NCI-H524 (cell line): ENCODE results near the gene NPLOC4.

Experiments used
- DNase-seq, 2 experiments: peaks; one replicate each; lab custom pipeline; 2025; lab: John Stamatoyannopoulos, UW

NPLOC4 gene

DNA sequence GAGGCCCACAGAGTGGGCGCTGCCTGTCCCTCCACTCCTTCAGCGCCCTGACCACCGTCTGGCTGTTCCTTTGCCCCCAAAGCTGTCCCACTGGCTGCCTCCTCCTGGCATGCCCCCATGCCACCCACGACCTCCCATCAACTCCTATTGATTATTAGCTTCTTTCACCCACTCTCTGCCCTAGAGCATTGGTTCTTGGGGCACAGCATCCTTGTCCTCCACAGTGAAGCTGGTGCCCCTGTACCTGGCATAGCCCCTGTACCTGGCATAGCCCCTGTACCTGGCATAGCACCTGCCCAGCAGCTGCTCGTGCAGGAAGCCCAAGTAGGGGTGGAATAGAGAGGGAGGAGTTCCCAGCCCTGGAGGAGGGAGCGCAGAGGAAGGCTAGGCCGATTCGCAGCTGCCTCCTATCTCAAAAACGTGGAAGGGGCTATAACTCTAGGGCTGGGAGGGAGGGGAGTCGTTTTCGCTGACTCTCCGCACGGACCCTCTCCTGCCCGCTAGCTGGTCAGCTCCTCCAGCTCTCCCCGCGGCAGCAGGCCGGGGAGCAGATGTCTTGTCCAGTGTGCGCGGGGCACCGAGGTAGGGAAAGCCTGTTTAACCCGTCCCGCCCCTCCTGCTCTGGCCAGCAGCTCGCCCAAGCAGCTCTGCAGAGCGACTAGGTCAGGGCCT is 118.7 kb downstream of the NPLOC4 start:
- no peak for DNase-seq

DNA sequence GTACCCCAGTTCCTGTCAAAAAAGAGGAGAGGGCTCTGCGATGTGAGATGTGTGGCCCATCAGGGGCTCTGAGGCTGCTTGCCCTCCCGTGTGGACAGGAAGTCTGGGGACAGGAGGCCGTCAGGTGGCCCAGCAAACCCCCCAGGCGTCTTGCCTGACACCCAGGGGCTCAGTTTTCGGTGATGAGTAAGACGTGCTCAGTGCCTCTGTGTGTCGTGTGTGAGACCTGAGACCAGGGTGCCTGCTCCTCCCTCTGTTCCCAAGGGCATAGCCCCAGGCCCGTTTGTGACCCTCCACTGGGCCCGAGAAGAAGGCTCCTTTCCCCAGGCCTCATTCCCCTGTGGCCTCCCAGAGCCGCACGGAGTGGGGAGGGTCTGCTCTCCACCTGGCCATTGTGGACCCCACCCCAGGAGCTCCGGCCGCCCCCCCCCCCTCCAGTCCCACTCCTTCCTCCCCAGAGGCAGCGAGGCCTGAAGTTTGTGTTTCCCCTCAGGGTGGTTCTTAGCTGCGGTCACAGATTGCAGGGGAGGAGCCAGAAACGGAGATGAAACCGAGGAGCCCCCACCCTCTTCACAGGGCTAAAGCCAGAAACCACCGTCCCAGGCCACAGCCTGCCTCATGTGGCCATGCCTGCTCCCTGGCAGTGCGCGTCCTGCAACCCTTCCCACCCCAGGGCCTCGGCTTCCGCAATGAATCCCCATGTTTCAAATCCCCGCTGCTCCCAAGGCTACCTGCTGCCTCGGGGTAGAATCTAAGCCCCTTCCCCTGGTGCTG is 119.4 kb downstream of the NPLOC4 start:
- DNase-seq, result peak; percentile 32 to 73

DNA sequence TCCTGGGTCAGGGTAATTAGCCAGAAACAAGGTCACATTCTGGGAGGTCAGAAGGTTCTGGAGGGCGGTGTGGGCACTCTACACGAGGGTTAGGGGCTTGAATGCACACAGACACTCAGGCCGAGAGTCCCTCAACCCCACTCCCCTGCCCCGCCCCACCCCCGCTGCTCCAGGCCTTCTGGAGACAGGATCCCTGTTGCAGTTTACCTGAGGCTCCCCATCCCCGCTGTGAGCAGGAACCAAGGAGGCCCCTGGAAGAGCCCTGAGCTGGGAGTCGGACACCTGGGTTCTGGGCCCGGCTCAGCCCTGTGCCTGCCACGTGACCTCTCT is 119.9 kb downstream of the NPLOC4 start:
- no peak for DNase-seq

DNA sequence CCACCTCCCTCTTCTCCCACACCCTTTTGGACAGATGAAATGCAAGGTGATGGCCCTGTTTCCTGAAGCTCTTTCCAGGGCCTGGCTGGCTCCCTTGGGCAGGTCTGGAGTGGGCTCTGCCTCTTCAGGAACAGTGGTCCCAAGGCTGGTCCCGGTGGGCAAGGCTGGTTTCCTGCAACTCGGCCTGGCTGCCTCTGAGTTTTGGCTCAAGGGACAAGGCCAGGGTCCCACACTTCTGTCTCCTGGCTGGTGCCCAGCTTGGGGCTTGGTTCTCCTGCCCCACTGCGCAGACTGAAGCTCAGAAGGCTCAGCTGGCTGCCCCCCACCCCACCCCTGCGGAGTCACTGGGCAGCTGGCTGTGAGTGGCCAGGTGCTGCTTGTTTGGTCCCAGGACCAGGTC is 120.5 kb downstream of the NPLOC4 start:
- DNase-seq, result no peak

GRCh38 chr17:81515530-81516041 is 121.3 kb downstream of the NPLOC4 start:
- DNase-seq, result no peak

- DNase-seq, result peak; percentile 55 to 70
Measured at GRCh38 chr17:81514739-81515529, 122.0 kb downstream of the NPLOC4 start.

- no peak for DNase-seq
Measured at GRCh38 chr17:81514489-81514738, 122.5 kb downstream of the NPLOC4 start.

GRCh38 chr17:81513753-81514488 is 123.0 kb downstream of the NPLOC4 start:
- DNase-seq, result peak; percentile 73 to 85

DNA sequence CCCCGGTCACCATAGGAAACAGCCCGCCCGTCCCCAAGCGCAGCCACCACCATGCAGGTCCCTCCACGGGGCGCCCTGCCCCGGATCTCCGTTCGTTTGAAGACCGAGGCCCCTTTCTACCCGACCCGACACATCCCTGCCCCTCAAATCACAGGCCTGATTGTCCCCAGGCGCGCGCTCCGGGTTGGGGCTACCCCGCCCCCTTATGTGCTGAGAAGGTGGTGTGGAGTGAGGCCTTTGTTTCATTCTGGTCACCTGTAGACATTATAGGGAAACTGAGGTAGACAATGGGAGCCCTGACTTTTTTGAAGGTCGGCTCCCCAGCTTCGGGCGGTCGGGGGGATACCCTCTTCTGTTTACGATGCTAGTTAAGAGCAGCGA is 123.5 kb downstream of the NPLOC4 start:
- DNase-seq, result peak; percentile 78 to 83

DNA sequence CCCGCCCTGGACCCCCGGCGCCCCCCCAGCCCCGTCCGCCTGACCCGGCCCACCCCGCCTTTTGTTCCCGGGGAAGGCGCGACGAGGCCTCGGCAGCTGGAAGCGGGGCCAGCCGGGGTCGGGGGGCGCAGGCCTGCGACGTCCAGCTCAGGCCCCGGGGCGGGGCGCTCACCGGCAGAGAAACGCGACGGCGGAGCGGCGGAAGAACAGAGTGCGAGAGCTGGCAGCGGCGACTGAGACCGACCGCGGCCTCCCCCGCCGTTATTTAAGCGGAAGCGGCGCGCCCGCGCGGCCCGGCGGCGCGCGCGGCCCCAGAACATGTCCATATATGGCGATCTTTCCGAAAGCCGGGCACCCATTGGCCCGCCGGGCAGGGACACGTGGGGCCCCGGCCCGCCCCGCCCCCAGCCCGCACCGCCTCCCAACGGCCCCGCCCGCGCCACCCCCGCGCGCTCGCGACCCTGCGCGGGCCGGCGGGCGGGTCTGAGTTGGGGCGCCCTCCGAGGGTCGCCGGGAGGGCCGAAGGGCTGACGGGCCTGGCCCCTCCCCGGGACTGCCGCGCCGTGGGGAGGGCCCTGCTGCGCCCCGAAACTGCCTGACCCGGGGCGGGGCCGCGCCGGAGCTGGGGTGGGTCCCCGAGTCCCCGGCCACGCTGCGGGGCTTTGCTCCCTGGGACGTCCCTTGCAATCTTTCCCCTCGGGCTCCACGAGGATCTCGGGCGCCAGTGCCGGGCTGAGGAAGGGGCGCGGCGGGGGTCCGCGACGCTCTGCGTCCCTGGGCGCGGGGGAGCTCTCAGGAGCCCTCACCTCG is 124.1 kb downstream of the NPLOC4 start, which contains the start of gene ACTG1:
Gene ACTG1 (minus strand): TSS at position 238 of the 810 bp plus-strand sequence. CDS start 445 bp downstream, outside the sequence.
- DNase-seq, result peak; percentile 92 to 98

DNA sequence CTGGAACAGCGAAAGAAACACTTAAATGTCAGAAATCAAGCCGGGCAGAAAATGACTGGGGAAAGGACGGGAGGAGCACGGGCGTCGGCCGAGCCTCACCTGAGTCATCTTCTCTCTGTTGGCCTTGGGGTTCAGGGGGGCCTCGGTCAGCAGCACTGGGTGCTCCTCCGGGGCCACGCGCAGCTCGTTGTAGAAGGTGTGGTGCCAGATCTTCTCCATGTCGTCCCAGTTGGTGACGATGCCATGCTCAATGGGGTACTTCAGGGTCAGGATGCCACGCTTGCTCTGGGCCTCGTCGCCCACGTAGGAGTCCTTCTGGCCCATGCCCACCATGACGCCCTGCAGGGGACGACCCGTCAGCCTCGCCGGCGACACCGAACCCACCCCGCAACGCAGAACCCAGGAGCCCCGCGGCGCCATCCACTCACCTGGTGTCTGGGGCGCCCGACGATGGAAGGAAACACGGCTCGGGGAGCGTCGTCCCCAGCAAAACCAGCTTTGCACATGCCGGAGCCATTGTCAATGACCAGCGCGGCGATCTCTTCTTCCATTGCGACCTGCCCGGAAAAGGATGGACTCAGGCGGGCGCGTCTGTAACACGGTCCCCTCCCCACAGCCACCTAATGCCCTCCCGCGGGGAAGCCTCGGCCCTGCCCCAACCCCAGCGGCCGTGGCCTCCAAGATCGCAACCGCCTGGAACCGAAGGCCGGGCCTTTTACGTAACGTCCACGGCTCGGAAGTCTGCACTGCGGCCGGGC is 124.9 kb downstream of the NPLOC4 start:
- DNase-seq, result no peak

DNA sequence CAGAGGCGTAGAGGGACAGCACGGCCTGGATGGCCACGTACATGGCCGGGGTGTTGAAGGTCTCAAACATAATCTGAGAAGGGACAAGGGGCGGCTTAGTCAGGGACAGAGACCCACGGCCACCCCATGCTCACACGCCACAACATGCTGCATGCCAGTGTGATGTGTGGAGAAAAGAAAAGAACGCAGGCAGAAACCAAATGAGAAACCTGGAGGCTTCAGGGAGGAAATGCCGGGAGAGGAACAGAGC is 125.4 kb downstream of the NPLOC4 start:
- DNase-seq, result no peak

GRCh38 chr17:81510785-81511553 is 125.9 kb downstream of the NPLOC4 start:
- no peak for DNase-seq

DNA sequence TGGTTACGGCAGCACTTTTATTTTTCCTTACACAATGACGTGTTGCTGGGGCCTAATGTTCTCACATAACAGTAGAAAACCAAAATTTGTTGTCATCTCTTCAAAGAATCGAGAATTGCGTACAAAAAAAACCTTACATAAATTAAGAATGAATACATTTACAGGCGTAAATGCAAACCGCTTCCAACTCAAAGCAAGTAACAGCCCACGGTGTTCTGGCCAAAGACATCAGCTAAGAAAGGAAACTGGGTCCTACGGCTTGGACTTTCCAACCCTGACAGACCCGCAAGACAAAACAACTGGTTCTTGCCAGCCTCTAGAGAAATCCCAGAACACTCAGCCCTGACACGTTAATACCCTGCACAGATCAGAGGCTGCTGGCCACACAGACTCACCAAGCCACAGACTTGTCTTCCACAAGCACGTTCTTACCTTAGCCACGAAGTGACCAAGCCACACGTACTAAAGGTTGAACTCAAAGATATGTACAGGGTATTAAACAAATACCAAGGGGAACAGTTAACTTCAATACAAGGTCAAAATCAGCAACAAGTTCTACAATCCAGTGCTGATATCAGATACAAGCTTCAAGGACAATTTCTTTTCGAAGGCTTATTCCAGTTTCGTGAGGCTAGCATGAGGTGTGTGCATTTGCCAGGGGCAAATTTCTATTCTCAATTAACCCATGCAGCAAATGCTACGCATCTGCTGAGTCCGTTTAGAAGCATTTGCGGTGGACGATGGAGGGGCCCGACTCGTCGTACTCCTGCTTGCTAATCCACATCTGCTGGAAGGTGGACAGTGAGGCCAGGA is 126.7 kb downstream of the NPLOC4 start:
- DNase-seq, result no peak

DNA sequence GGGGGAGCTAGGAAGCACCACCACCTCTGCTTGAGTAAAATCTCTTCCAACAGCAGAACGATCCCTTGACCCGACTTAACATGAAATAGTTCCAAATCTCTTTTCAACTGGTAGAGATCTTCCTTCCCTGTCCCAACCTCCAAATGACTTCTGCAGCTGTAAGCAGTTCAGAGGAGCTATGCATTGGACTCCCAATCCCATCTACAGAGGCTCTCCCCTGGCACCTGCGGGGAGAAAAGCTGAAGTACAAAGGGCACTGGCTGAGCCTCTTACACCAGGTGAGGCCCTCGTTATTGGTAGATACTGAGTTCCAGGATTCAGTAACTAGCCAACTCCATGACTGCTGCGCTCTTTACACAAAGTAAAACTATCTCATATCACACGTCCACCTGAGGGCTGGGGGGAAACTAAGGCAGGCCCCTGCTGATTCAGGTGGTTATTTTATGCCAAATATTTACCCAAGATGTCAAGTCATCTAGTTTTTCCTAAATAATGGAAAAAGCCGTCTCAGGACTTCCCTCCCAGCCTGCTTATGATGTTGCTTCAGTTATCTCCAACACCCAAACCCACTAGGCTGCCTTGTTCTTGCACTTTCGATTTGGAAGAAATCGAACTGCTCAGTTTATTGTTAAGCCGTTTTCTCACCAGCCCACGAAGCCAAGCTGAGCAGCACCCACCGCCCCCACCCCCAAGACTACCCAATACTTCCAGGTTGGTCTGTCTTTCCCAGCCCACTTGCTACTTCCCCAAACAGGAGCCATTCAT is 127.5 kb downstream of the NPLOC4 start:
- peak in 1 of 2 experiments; percentile 66 for DNase-seq

GRCh38 chr17:81508639-81509206 is 128.2 kb downstream of the NPLOC4 start:
- peak in 1 of 2 experiments; percentile 66 for DNase-seq
